HG03280 (cell line): ENCODE results near the gene PLCB1.
A peak's percentile ranks its signal among the peaks of the same experiment; 100 is the strongest.
"Not testable (repeated sequence)": the region's sequence is repeated elsewhere in the genome, so short reads cannot be mapped to it uniquely, and the experiment has no call there.

Source experiments
- ATAC-seq: cut with Tn5 transposase; IDR thresholded peaks from one replicate; pipeline ENCODE4 v1.9.1; 2021; ENCODE audit warnings: mild to moderate bottlenecking, moderate library complexity; ENCODE audit not compliant: unreplicated experiment

Gene PLCB1

GRCh38 chr20:8578161-8578865 is 446.2 kb downstream of the PLCB1 start:
- ATAC-seq = no peak

GRCh38 chr20:8579035-8579434 is 447.0 kb downstream of the PLCB1 start:
- ATAC-seq = no peak

DNA sequence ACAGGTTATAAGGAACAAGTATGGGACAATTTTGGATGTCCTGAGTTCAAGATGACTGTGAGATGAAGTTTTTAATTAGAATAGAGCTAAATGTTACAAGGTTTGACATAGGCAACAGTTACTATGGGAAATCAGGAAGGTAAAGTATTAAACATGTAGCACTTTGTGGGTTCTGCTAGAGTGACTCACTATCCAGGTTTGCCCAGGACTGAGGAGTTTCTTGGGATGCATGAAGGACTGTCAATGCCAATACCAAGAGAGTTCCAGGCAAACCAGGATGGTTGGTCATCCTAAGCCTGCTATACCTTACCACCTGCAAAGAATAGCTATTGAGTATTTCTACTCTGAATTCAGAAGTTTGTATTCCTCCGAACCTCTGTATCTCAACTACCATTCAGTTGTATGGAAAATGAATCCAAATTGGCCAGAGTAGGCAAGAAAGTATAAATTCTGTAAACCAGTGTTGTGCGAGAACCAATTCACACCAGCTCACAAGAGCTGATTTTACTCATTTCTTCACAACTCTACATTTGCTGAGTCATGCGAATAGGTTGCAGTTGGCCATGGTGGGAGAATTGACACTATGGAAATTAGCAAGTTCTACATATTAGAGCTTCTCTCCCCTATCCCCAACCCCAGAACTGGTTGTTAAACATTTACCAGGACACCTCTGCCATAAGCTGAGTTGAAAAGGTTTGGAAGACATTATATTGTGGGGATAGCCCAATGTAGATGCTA is 449.5 kb downstream of the PLCB1 start:
- no peak for ATAC-seq

- no peak for ATAC-seq
These were observed 451.0 kb downstream of the PLCB1 start for GRCh38 chr20:8583012-8583565.

DNA sequence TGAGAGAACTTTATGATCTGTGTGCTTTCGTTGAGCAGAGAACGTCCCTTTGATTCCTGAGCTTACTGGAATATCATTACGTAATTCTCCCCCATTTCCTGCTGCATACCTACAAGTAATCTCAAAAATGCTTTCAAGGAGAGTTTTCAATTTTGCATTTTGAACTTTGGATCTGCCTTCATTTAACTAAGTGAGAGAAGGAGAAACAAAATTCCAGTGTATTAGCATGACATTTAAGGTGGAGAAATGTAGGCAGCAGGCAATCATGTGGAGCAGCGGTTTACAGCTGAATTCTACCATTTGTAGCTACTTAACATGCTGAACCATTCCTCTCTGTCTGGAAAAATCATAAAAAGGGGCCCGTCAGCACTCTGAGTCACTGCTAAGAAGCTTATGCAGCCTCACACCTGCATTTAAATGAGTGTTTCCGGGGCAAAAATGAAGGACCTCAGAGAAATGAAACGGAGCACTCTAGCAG is 451.5 kb downstream of the PLCB1 start:
- no peak for ATAC-seq

DNA sequence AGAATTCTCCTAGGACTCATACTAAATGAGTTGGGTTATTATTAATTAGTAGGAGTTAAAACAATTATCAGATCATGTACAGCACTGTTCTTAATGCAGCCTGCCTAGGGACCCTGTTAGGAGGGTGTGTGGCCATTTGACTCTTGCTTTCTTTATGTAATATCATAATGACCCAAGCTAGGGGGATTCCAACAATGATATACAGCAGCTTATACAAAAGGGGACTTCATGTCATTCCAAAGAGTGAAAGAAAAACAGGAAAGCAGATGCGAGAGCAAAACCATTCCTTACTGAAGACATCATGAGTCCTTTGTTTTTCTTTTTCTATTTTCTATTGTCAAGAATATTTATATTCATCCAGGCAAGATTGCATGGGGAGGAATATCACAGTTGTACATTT is 455.2 kb downstream of the PLCB1 start:
- ATAC-seq = no peak

DNA sequence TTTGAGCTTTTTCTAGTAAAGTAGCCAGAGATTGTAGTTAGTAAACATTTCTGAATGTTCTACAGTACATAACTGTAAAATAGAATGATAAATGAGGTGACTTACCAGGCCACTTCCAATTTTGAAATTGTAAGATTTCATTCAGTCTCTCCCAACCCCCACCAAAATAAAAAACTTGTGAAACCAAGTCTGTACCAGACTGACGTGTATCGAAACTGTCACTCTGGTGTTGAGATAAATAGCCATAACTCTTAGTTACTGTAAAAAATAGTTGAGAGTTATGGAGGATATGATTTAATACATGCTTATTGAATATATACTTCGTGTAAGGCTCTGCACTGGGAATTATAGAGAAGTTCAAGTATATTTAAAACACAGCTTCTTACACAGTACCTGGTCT is 455.7 kb downstream of the PLCB1 start:
- no peak for ATAC-seq

DNA sequence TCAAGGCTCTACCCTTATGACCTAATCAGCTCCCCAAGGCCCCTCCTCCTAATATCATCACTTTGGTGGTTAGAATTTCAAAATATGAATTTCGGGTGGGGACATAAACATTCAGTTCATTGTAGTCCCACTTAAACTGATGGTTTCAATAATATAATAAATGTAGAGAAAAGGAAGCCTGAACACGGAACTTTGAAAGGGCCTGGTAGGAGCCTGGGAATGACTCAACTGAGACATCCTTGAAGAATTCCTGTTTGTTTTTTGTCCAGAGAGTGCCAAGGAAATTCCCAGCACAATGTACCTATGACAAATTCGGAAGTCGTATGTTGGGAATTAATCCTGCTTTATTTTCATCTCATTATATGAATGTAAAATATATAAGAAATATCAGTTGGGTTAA is 457.9 kb downstream of the PLCB1 start:
- ATAC-seq = no peak

- ATAC-seq = not testable (repeated sequence)
These were observed 469.0 kb downstream of the PLCB1 start for GRCh38 chr20:8600910-8601541.

- ATAC-seq = peak; percentile 68
These were observed 469.5 kb downstream of the PLCB1 start for GRCh38 chr20:8601542-8601912.

DNA sequence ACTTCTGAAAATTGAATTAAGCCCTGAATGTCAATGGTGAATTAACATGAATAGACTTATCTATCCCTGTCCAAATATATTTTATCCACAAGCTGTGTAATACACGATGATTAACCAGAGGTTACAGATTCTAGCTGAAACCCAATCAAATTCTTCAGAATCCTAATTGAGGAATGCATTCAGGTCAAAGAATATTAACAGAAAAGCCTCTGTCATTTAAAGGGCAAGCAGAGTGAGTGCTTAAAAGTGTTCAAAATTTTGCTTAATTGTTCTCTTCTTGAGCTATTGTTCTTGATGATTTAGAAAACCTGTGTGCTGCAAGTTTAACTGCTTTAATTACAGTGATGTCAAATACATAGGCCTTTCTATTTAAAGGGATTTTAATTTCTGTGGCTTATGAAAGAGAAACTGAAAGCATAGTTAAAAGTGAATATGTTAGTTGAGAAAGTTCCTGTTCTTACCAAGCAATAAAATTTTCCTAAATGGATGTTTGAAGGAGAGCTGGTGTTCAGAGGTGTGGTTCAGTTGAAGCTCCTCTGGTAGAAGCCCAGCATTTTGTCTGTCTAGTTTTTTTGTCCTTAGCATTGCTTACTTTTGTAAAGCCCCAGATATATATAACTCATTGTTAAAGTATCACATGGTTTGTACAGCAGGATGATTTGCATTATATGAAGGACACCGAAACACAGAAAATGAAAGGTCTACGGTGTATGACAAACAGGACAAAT is 470.5 kb downstream of the PLCB1 start:
- ATAC-seq = peak; percentile 87

- ATAC-seq = no peak
These were observed 476.4 kb downstream of the PLCB1 start for GRCh38 chr20:8608470-8608869.

- ATAC-seq = no peak
These were observed 484.7 kb downstream of the PLCB1 start for GRCh38 chr20:8616792-8617191.

DNA sequence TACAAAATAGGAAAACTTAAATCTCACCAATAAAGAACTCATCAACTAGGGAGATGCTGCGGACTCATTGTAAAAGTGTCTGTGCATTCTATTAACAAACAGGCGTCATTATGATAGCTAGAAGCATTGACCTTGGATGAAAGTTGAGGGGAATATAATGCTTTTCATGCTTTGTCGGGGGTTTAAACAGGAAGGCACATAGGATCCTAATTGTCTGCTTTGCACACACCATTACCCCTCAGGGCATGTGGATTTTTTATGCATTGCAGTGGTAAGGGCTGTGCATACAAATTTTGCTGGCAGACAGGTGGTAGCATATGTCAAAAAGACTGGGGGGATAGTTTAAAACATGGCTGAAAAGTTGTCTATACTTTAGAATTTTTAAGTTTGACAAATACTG is 488.9 kb downstream of the PLCB1 start:
- ATAC-seq = no peak

GRCh38 chr20:8624046-8624445 is 492.0 kb downstream of the PLCB1 start:
- ATAC-seq = no peak

DNA sequence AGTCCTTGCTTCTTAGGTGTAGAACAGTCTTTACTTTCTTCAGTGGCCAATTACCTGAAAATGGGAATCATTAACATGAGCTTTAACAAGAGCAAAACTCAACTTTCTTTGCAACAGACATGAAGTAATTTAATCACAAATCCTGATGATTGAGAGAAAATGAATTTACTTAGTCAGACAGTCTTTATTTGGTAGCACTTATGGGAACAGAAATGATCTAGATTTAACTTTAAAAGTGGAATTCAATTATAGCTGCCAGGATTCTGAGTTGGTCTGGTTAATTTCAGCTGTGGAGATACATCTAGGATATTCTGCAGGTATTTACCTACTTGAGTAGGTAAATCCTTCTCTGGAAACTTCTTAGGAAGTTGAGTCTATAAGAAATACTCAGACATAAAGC is 492.6 kb downstream of the PLCB1 start:
- ATAC-seq = no peak

DNA sequence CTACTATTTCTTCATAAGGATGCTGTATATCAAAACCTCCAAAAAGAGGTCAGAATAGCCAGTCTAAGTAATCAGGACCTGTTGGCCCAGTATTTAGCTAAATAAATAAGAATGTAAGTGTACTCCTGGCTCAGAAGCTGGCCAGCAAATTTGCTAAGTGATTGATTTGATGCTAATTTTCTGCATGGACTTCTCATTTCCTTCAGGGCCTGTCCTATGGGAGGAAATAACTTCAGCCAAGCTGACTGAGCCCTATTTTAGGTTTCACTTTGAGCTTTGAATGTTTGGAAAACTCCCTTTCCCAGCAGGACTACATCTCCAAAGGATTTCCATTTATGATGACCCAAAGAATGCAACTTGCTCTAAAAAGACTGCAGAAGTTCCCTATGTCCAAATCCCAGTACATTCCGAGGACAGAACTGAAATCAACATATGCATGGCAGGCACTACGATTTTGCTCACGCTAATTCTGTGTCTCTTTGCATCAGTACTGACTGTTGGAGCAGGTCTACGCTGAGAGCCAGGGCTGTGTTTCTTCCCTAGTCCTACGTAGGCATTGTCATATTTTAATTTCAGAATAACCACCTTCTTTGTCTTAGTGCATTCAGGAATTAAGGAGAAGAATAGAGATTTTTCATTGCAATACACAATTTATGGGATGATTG is 495.4 kb downstream of the PLCB1 start:
- ATAC-seq = no peak

GRCh38 chr20:8631271-8631670 is 499.2 kb downstream of the PLCB1 start:
- no peak for ATAC-seq

DNA sequence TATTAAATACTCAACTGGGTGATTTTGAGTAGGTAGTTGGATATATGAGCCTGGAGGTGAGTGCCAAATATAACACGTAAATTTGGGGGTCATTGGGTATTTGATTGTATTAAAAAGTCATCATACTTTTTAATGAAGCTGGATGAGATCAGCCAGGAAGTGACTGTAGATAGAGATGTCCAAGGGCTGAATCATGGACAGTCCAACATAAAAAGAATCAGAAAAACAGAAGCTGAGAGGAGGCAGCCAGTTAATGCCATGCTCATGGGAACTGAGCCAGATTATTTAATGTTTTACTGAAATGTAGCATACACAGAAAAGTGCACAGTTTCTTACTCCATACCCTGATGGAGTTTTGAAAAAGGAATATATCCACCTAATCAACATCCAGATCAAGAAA is 501.3 kb downstream of the PLCB1 start:
- ATAC-seq = no peak

DNA sequence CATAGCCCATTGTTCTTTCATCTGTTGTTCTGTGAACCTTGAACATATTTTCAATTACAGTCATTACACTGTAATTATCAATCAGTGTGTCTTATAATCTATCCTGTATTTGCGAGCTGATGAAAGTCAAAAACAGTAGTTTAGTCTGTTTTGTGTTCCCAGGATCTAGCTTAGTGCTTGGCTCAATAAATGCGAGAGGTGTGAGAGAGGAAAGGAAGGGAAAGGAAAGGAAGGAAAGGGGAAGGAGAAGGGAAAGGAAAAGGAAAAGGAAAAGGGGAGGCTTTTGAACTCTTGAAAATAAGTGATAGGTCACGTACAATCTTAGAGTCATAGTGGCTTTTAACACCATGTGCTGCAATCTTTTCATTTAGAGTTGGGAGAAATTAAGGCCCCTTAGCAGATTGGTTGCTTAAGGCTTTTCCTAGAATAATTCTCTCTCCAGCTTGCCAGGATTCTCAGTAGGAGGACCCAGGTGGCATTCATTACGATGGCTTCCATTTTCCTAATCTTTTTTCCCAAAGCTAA is 503.0 kb downstream of the PLCB1 start:
- no peak for ATAC-seq
